ENCODE results near the gene MAP3K20.
A peak's percentile ranks its signal among the peaks of the same experiment; 100 is the strongest.
"Not testable (repeated sequence)": the region's sequence is repeated elsewhere in the genome, so short reads cannot be mapped to it uniquely, and the experiment has no call there.

The MAP3K20 gene

DNA sequence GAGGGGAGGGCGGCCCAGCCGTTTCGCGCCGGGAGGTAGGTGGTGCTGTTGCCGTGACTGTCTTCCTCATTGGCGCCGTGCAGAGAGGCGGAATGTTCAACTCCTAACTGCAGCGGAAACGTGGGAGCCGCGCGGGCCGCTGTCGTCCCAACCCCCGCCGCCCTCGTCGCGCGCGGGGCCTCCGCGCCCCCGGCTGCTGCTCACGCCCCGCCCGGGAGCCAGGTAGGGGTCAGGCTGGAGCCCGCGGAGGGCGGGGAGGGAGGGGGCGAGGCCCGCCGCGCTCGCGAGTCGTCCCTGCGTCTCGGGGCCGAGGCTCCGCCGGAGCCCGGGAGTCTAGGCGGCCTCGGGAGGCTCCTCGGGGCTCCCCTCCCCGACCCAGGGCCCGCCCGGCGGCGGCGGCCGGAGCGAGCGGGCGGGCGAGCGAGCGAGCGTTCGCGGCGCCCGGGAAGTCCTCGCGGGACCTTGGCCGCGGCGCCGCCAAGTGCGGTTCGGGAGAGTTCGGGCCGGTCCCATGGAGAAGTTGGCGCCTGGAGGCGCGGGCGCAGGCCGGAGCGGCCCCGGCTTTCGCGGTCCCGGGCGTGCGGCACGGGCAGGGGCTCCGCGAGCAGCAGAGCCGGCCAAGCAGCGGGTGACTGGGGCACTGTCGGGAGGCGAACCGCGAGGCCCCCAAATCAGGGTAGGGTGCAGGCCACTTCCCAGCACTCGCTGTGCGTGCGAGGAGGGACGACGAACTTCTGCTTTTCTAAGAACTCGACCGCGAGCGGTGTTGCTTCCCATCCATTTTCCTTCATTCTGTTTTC lies at the start of gene MAP3K20:
Gene MAP3K20 (plus strand): TSS at position 66 of the 800 bp plus-strand sequence. CDS start 15,186 bp downstream, outside the sequence.
- DNase-seq (ENCODE audit: low read depth in 2 of 2) = no peak

DNA sequence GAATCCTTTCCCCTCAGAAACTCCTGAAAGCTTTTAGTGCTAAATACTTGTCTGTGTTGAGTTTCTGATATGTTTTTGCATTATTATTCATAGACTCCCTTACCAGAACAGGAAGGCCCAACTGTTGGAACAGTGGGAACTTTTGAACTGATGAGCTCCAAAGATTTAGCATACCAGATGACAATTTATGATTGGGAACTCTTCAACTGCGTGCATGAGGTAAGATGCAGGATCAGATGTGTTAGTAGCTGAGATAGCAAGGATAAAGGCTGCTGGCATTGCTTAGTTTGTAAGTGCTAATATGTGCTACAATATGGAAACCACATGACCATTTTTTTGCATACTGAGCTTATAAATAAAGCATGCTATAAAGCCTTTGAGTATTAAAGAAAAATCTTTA lies 49.2 kb upstream of the MAP3K20 start:
- DNase-seq (ENCODE audit: low read depth in 2 of 2) = no peak

DNA sequence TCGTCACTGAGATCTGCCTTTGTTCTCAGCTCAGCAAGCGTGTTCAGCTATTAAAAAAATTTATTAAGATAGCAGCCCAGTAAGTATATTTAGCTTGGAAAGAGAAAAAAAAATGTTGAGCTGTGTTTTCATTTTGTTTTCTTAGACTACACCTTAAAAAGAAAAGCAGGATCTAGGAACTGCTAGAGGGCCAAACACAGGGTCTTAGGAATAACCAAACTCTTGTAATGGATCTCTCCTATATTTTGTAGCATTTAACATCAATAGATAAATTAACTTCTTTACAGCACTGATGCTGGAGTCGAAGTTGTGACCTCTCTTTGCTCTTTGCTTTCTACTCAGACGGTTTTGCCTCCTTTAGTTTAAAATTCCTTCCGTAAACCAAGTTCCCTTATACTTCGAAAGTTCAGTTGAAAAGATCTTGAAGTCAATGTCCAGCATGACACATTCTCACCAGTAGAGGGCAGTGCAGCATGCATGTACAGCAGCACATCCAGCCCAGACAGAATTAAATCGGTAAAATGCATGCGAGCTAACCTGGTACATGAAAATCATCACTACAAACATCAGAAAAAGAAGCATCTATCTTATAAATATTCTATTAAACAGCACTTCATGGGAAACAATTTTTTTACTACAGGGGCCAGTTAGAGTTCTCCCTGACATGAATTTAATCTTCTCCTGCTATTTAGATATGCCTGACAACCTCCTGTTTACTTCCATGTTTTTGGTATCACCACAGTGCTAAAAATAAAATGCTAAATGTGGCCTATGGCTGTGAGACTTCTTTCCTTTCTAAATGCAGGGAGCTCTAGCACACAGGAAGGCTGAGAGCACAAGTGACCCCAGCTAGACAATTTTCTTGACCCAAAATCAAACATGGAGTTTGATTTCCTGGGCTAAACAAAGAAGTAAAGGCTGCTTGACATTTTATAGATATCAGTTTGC lies 48.2 kb upstream of the MAP3K20 start:
- DNase-seq (ENCODE audit: low read depth in 2 of 2) = peak; percentile 62 to 71

DNA sequence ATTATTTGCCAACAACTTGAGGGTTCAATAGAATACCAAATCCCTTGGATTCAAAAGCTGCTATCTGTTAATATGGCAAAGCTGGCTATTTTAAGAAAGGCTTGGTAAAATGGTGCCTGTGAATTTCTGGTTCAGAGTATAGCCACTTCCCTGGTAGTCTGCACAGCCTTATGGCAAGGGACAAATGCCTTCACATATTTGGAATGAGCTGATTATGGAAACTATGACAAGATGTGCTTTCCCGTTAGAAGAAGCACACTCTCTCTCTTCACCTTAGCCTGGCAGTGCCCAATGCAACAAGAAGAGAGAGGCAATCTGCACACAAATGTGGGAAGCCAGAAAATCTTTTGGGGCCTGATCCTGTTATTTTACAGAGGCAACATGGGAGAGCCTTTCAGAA lies 47.5 kb upstream of the MAP3K20 start:
- no peak for DNase-seq (ENCODE audit: low read depth in 2 of 2)

DNA sequence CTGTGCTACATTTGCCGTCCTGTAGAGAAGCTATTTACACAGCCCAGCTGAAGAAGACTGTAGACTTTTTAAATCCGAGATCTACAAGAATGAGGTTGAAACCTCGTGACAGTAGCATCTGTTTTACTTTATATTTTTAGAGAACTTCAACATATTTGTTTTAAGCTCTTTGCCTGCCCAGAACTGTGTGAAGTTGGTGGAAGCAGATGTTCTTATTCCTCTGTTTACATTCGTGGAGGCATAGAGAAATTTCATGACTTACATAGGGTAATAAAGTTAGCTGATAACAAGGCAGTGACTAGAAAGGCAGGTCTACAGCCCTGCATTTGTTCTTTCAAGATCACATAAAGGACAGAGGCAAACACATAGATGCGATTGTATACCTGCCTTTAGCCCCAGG lies 47.0 kb upstream of the MAP3K20 start:
- DNase-seq (ENCODE audit: low read depth in 2 of 2) = peak; percentile 57 to 65

DNA sequence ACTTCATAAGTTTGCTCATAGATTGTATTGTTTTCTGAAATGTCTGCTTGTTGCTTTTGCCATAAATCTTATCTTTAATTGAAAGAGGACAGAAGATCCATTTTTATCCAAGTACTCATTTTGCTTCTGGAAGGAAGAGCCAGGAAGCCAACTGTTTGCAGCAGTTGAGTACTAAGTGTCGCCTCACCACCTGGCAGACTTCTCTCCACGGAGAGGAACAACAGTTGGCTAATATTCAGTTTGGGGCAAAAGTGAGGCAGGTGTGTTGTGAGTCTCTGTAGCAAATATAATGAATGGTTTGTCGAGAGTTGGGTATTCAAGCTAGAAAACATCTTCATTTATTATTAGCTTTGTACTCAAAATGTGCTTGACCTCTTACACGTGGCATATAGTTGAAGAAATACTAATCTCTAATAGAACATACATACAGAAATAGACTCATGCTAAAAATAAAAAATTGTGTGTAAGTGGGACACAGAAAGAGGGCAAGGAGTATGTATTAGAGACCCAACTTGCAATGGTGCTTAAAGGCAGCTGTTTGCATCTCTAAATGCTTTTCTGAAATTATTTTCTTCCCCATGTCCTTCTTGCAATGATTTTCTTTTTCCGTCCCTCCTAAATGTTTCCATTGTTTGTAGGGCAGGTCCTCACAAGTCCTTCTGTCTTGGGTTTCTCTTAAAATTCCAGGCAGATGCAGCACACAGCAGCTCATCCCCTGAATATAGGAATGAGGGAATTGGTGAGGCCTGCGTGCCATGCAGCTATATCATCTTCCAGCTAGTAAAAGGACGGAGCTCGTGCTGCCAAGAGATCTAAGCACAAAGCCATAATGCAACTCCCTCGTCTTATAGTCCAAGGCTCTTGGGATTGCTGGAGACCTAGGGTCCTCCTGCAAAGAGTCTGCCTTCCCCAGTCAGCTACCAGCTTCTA lies 44.8 kb upstream of the MAP3K20 start:
- no peak for DNase-seq (ENCODE audit: low read depth in 2 of 2)

DNA sequence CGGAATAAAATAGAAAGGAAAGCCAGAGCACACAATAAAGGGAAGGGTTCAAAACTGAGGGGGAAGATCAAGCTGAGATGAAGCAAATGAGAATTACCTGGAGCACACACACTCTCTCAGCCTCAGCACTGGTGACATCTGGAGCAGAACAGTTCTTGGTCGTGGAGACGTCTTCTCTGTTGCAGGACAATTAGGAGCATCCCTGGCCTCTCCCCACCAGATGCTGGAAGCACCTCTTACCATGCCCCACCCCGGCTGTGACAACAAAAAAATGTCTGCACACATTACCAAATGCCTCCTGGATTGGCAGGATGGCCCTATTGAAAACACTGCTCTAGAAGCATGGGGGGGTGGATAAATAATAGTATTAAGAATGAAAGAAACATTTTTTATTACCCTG lies 43.6 kb upstream of the MAP3K20 start:
- no peak for DNase-seq (ENCODE audit: low read depth in 2 of 2)

DNA sequence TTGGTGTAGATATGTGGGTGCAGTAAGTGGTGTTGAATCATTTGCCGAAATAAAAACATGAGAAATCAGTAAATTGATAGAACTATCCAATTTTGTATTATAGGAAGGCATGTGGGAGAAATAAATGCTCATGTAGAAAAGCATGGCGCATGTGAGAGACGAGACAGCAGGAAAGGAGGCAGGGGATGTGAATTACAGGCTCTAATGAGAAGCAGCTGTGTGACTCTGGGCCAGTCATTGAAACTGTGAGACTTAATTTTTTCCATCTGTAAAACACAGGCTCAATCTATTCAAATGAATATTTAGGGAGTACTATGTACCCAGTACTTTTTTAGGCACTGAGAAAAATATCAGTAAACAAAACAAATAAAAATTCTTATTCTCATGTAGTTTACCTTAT lies 42.6 kb upstream of the MAP3K20 start:
- peak; percentile 67 to 70 for DNase-seq (ENCODE audit: low read depth in 2 of 2)

DNA sequence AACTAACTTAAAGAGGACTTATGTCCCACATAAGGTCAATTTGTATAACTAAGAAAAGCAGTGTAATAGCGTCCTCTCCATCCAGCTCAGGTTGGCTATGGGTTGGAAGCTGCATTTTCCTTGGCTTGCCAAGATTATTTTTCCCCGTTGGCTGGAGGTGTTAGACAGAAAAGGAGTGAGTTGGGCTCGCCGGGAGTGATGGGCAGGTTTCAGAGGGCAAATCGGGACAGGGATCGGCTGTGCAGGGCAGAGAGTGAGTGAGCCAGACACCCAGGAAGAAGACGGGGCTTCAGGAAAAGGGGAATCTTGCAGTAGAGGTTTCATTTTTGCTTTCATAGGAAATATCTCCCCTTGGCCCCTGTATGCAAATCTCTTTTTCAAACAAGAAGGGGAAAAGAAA lies 41.5 kb upstream of the MAP3K20 start:
- no peak for DNase-seq (ENCODE audit: low read depth in 2 of 2)

DNA sequence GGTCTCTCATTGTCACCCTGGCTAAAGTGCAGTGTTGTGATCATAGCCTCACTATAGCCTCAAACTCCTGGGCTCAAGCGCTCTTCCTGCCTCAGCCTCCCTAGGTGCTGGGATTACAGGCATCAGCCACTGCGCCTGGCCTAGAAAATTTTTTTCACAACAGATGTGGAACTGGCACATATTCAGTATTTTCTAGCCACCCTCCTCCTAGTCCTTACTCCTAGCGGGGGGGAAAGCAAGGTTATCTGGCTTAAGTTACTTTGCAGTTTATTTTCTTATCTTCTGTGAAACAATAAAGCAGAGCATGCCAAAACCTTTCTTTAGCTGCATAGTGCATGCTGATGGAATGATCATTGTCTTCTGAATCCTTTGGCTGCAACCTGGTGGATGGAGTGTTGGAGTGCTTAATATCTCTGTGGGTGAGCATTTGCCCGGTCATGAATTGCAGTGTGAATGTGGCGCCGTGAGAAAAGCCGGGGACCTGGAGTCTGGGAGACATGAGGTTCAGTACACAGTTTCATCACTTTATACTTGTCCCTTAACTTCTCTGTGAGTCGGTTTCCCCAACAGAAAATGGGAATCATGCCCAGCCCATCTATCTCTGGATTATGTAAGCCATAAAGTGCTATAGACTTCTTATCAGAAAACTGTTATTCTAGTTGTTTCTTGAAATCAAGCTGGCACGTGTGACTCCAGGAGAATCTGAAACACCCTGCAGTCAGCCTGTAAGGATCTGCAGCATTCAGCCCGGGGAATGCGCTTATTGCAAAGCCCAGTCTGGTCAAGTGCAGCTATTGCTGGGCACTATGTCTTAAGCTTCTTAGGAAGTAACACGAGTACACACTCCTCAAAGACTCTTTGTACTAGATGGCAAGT lies 38.2 kb upstream of the MAP3K20 start:
- DNase-seq (ENCODE audit: low read depth in 2 of 2) = no peak

DNA sequence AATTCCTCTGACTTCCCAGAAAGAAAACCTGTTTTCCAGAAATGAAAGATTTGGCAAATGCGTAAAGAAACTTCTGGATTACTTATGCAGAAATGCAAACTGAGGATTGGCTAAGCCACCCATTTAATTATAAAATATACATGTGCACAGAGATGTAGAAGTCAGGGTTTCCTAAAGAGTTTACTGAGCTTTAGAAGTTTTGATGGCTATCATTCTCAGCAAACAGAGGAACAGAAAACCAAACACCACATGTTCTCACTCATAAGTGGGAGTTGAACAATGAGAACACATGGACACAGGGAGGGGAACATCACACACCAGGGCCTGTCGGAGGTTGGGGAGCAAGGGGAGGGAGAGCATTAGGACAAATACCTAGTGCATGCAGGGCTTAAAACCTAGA lies 37.4 kb upstream of the MAP3K20 start:
- not testable (repeated sequence) for DNase-seq (ENCODE audit: low read depth in 2 of 2)

DNA sequence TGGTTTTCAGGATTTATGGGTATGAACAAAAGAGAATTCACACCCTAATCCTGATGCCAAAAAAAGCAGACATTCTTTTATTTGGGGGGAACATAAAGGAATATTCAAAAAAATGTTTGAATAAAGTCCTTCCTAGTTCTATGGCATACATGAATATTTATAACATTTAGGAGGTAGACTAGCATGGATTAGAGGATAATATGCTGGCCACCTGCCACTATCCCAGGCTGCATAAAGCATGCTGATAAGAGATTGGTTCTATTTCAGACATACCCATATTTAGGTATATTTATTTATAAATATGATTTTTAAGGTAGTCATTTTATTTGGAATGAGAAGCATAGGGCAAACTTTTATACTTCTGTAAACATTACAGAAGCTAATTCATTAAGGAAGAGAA lies 34.9 kb upstream of the MAP3K20 start:
- DNase-seq (ENCODE audit: low read depth in 2 of 2) = no peak

DNA sequence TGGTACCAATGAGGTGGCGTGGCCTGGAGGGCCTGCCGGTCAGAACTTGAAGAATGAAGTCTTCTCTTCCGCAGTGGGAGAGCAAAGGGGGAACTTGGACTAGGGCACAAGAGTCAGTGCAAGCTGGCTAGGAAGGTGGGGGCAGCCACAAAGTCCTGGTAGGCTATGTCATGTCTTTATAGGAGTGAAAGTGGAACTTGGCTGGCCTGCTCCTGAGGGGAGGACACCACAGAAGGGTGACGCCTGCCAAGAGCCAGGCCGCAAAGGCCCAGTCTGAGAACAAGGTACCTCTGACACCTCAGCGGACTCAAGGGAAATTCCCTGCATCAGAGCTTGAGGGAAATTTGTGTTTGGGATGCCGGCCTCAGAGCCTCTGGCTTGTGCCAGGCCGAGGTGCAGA lies 32.2 kb upstream of the MAP3K20 start:
- no peak for DNase-seq (ENCODE audit: low read depth in 2 of 2)

DNA sequence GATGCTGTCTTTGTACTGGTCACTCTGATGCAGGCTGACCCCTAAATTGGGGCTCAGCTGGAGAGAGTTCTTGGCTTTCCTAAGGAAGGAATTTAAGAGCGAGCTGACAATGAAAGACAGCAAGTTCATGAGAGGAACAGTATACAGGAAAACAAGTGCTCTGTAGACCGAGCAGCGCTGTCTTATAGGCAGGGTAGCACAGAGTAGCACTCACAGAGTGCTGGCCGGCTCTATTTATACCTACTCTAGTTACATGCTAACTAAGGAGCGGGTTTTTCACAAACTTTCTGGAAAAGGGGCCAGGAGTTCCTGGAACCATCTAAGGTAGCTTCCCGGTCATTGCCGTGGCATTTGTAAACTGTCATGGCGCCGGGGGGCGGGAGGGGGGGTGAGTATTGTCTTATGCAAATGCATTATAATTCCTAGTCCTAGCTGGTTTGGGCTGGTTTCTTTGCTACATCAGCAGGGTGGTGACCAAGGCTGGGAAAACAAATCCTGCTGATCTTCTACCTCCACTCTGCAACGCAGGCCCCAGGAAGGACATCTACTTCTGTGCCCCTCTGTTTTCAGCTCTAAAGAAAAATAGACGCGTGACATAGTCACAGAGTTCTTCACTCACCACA lies 31.6 kb upstream of the MAP3K20 start:
- no peak for DNase-seq (ENCODE audit: low read depth in 2 of 2)

DNA sequence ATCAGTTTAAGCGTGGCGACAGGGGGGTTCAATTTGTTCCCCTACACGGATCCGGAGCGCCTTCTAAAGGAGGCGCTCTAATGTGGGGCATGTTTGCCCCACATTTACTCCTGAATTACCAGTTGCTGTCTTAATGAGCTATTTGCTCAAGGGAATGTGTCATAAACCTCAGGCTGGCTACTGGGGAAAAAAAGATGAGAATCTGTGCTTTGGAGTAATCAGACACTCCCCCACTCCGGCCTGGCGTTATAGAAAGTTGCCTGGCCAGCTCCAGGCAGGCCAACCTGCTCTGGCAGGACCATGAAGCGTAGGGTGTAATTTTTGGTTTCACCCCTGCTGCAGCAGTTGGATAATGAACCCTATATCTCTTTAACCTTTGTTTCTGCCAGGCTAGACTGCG lies 31.0 kb upstream of the MAP3K20 start:
- no peak for DNase-seq (ENCODE audit: low read depth in 2 of 2)

DNA sequence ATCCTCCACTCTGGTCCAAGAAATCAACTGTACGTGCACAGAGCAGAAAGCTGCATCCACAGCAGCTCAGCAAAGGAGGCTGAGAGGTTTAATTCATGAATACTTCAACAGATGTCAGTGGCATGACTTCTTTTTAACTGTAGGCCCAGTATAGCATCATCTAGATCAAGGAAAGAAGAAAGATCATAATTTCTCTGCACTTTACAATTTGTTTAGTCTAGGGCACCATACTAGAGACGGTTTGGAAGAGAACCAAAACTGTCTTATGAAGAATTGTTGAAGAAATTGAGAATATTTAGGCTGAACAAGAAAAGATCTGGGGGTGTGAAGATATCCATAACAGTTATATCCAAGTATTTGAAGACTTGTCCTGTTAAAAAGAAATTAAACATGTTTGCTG lies 30.5 kb upstream of the MAP3K20 start:
- no peak for DNase-seq (ENCODE audit: low read depth in 2 of 2)

DNA sequence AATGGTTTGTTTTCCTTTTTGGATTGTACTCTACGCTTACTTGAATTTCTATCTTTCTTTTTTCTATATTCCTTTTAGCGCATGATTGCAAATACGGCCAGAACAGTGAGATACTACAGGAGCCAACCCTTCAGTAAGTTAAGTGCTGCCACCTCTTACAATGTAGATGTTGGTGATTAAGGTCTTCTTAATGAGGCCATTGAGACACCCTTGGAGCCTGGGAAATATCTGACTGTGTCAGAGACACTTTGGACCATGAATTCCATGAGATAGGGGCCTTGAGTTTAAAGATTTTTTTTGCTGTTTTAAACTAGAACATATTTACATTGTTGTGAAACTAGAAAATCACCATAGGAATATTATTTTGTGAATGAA lies 27.1 kb upstream of the MAP3K20 start:
- no peak for DNase-seq (ENCODE audit: low read depth in 2 of 2)

DNA sequence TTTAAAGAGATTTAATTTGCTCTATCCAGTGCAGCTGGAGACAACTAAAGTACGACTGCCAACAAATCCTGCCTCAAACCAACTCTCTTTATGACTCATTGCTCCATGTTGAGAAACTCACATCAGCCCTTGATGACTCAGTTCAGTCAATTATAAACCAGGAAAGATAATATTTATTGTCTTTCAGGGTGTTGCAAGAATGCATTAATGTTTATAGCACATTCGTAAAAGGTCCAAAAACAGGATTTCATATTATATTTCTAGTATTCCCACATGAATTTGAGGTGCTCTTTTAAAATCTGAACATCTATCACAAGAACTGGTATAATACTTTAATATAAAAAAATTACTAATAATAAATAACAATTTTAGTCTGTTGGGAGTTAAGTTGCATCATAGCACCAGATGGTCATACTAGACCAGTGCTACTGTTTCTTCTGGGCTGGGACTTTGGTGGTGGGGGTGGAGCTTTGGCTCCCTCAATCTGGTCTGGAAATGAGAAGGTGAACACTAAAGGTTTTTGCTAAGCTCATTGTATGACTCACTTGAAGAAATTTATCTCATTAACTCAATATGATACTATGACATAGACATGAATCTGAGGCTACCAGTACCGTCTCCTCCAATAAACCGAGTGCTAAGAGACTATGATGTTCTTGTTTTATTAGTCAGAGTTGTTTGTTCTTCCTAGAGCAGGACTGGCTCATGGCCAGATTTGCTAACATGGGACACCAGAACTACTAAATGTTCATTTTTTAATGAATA lies 26.6 kb upstream of the MAP3K20 start:
- DNase-seq (ENCODE audit: low read depth in 2 of 2) = peak; percentile 94 to 95

DNA sequence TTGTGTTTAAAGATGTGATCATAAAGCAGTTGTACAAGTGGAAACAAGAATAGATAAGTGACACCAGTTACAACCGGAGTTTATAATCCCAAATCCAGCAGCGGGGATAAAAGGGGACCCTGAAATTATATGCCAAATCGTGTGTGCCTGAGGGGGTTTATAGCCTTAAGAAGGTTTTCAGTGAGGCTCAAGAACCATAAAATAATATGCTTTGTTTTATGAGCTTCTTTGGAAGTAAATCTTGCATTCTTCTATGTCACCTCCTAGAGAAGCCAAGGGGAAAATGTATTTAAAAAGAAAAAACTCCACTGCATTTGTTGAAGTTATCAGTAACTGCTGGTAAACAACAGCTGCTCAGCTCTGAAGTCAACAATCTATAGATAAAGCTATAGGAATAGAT lies 25.8 kb upstream of the MAP3K20 start:
- DNase-seq (ENCODE audit: low read depth in 2 of 2) = no peak

DNA sequence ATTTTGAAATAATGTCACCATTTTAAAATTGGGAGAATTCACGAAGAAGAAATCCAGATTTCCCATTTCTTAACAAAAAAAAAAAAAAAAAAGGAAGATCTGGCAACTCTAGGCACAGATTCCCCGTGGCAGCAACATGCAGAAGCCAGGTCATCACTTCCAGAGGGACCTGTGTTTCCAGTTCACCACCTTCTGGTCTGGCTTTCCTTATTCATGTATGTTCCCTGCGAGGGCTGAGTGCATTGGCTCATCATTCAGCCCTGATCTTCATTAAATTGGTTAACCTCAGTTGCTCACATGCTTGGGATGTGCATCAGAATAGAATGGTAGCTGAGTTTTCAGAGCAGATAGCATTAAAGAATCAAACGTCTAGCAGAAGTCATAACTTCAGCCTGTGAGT lies 25.0 kb upstream of the MAP3K20 start:
- DNase-seq (ENCODE audit: low read depth in 2 of 2) = no peak
